Chondrocyte (in vitro differentiated cells): ENCODE measurements around the gene PRDM5. TPM values are rescaled to one million over a fixed set of nuclear protein-coding genes. Genes with fewer than 3 reads are reported as not detected.

ENCODE experiments used
- DNase-seq: peaks from one replicate; pipeline ENCODE4 v3.0.0; 2021; ENCODE audit warnings: mixed read lengths, low spot score
- H3K27ac Mint-ChIP-seq: one replicate; pipeline ENCODE4 v1.8.0; 2021; ENCODE audit warnings: mild to moderate bottlenecking, moderate library complexity, mixed read lengths; ENCODE audit not compliant: unreplicated experiment
- H3K27me3 Mint-ChIP-seq: 2 replicates; pipeline ENCODE4 v1.8.0; 2021; ENCODE audit warnings: low read depth, mixed read lengths
- H3K36me3 Mint-ChIP-seq: 2 replicates; pipeline ENCODE4 v1.8.0; 2021; ENCODE audit warnings: low read depth, mixed read lengths
- H3K4me1 Mint-ChIP-seq: 2 replicates; pipeline ENCODE4 v1.8.0; 2021; ENCODE audit warnings: low read depth, mild to moderate bottlenecking, mixed read lengths
- H3K4me3 Mint-ChIP-seq: one replicate; pipeline ENCODE4 v1.8.0; 2021; ENCODE audit warnings: mild to moderate bottlenecking, moderate library complexity, mixed read lengths; ENCODE audit not compliant: unreplicated experiment
- H3K9me3 Mint-ChIP-seq: 2 replicates; pipeline ENCODE4 v1.8.0; 2021; ENCODE audit warnings: low read depth, mixed read lengths
- total RNA-seq: library from RNA; stranded (reverse); gene quantifications from 3 replicates; pipeline ENCODE4 v1.2.1, GENCODE V29; 2021
- TF ChIP-seq, protein P1 (sequence below): fragments of 200-600 bp; sonication (generic); IDR thresholded peaks from 2 replicates; pipeline ENCODE4 v1.5.0; 2021; ENCODE audit warnings: antibody characterized with exemption, mild to moderate bottlenecking, moderate library complexity

Gene PRDM5
- total RNA-seq, 1 donor from 2014 or later = 9.3 TPM

DNA sequence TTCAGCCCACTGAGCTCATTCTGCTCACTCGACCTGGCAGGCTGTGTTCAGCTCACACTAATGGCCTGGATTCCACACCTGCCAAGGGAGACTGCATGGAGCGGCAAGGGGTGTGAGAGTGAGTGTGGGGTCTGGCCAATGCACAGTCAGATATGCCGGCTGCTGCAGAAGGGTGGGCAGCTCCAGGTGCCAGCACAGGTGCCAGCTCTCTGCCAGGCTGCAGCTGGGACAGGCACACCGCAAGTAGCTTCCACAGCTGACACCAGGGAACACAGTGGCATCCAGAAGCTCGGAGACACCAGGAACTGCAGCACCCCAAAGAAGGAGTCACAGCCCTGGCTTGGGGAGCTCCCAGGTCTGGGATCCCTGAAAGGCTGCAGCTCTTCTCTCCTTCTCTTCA lies 83.7 kb downstream of the PRDM5 start:
- no peak for DNase-seq
- Mint-ChIP-seq H3K27me3 (no peaks in the 10 kb centered on the region), H3K36me3 (peaks cover 2% of the 10 kb centered on the region), H3K9me3 (peaks cover 10% of the 10 kb centered on the region), H3K4me3 (no peak overlapping the region), H3K4me1 (peaks cover 18% of the 10 kb centered on the region), H3K27ac (no peak overlapping the region)
- TF ChIP-seq, protein P1, sequence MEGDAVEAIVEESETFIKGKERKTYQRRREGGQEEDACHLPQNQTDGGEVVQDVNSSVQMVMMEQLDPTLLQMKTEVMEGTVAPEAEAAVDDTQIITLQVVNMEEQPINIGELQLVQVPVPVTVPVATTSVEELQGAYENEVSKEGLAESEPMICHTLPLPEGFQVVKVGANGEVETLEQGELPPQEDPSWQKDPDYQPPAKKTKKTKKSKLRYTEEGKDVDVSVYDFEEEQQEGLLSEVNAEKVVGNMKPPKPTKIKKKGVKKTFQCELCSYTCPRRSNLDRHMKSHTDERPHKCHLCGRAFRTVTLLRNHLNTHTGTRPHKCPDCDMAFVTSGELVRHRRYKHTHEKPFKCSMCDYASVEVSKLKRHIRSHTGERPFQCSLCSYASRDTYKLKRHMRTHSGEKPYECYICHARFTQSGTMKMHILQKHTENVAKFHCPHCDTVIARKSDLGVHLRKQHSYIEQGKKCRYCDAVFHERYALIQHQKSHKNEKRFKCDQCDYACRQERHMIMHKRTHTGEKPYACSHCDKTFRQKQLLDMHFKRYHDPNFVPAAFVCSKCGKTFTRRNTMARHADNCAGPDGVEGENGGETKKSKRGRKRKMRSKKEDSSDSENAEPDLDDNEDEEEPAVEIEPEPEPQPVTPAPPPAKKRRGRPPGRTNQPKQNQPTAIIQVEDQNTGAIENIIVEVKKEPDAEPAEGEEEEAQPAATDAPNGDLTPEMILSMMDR = no peak

DNA sequence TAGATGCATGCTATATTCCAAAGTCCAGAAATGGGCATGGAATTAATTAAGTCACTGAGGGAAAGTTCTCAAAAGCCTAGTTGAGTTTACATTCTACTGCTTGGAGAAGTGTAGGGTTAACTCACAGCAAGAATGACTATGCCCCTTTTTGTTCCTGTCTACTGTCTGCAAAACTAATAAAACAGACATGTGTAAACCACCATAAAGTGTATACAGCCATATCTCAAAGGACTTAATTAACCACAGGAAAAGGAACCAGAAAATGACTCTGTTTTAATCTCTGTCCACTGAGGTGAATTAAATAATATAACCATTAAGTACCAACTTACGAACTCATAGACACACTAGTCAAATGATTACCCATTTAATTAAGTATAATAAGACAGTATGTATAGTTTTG lies 84.9 kb downstream of the PRDM5 start:
- TF ChIP-seq, protein P1 = no peak
- Mint-ChIP-seq H3K36me3 (peaks cover 2% of the 10 kb centered on the region), H3K4me3 (no peak overlapping the region), H3K27ac (no peak overlapping the region), H3K9me3 (peaks cover 10% of the 10 kb centered on the region), H3K4me1 (peaks cover 17% of the 10 kb centered on the region), H3K27me3 (no peaks in the 10 kb centered on the region)
- DNase-seq = no peak

DNA sequence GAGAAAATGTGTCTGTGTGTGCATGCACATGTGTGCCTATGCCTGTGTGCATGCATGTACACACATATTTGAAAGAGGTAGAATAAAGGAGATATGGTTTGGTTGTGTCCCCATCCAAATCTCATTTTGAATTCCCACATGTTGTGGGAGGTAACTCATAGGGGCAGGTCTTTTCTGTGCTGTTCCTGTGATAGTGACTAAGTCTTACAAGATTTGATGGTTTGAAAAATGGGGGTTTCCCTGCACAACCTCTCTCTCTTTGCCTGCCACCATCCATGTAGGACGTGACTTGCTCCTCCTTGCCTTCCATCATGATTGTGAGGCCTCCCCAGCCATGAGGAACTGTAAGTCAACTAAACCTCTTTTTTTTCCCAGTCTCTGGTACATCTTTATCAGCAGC lies 87.2 kb downstream of the PRDM5 start:
- H3K4me1 Mint-ChIP-seq = no peaks in the 10 kb centered on the region

DNA sequence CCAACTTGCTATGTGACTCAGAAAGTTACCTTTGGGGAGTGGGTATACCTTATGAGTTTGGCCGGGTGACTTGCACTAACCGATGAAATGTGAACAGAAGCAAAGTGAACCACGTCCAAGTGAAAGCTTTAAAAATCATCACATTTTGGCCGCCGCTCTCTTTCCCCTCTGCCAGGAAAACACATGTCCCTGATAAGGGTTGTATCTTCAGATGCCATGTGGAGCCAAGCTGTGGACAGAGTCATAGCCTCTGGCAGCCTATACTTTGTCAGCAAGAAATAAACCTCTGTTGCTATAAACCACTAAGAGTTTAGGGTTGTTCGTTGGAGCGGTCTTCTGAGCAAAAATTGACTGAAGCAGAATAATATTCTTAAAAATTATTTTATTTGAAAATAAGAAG lies 92.3 kb downstream of the PRDM5 start:
- H3K27me3 Mint-ChIP-seq = no peaks in the 10 kb centered on the region
- no peak for DNase-seq
- H3K9me3 Mint-ChIP-seq = peaks cover 10% of the 10 kb centered on the region
- H3K4me3 Mint-ChIP-seq = no peak overlapping the region
- no peak overlapping the region for H3K27ac Mint-ChIP-seq
- peaks cover 2% of the 10 kb centered on the region for H3K36me3 Mint-ChIP-seq
- TF ChIP-seq, protein P1 = no peak
- H3K4me1 Mint-ChIP-seq = no peaks in the 10 kb centered on the region

More for the DNA sequence above, 87.2 kb downstream of the PRDM5 start:
- H3K4me3 Mint-ChIP-seq = no peak overlapping the region
- H3K36me3 Mint-ChIP-seq = peaks cover 2% of the 10 kb centered on the region
- H3K27ac Mint-ChIP-seq = no peak overlapping the region
- H3K9me3 Mint-ChIP-seq = peaks cover 10% of the 10 kb centered on the region
- DNase-seq = no peak
- H3K27me3 Mint-ChIP-seq = no peaks in the 10 kb centered on the region
- TF ChIP-seq, protein P1 = no peak

DNA sequence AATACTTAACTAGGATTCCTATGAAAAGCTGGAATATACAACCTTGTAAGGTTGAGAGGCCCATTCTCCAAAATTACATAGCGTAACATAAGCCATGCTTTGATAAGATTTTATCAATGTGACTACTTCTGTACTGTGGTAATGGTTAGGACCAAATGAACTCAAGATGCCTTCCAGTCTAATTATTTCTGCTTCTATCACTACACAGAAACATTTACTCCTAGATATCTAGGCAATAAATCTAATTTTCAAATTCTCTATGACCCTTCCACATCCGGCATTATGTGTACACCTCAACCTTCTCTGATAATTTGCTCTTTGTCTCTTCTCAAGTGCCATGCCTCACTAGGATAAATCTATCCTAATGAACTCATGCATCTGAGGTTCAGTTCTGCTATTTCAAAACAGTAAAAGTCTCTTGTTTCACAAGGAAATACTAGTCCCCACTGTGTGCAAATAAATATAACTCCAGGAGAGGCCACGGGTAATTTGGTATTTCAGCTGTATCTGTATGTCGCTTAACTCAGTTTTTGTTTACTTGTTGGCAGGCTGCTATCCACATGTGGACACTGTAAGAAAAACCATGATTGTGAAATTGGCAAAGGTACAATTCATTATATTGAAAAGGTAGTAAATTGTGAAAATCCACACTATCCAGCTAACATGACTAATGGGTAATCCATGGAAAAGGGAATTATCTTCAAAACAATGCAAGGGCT lies 93.3 kb downstream of the PRDM5 start:
- no peak for DNase-seq
- Mint-ChIP-seq H3K4me1 (no peaks in the 10 kb centered on the region), H3K4me3 (no peak overlapping the region), H3K27ac (no peak overlapping the region), H3K9me3 (peaks cover 2% of the 10 kb centered on the region), H3K27me3 (no peaks in the 10 kb centered on the region), H3K36me3 (no peaks in the 10 kb centered on the region)
- TF ChIP-seq, protein P1 = no peak
